H54 (cell line): ENCODE measurements around the gene PRKCZ.
A peak's percentile ranks its signal among the peaks of the same experiment; 100 is the strongest.
"Not testable (repeated sequence)": the region's sequence is repeated elsewhere in the genome, so short reads cannot be mapped to it uniquely, and the experiment has no call there.

ENCODE experiments used
- DNase-seq: peaks from one replicate; pipeline ENCODE4 v3.0.0; 2011; ENCODE audit warnings: low spot score, mixed read lengths; ENCODE audit not compliant: insufficient read length
- FAIRE-seq: peaks from 3 replicates; lab custom pipeline; 2011; peaks lifted over from hg19 to GRCh38; lab: Jason Lieb, UNC
- POLR2A ChIP-seq: IDR thresholded peaks from 2 replicates; pipeline ENCODE4 v1.6.1; 2011; ENCODE audit warnings: low read depth, mild to moderate bottlenecking, low read length

Gene PRKCZ

DNA sequence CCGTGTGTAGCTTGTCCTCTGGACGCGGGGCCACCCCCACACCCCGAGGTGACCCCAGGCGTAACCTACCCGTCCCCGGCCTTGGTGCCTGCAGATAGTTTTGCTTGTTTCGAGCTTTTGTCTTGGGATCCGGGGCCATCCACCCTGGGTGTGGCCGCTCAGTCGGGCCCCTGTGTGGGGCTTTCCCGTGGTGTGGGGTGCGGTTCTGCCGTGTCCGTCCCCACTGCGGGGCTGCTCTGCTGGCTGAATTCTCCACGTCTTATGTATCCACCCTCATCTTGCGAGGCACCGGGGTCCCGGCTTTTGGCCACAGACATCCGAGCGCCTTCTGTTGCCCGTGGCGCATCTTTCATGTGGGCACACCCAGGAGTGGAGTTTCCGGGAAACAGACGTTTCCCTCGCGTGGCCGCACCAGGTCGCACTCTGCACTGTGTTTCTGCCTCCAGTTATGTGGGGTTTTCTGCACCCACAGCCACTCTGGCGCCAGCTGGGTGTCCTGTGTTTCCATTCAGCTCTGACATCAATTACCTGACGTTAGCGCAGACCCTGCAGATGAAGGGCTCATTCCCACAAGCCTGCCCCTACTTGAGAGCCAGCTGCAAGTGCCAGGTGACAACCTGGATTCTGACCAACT lies 64.9 kb downstream of the PRKCZ start:
- no peak for TF ChIP-seq POLR2A
- DNase-seq (no peak), FAIRE-seq (no peak)

DNA sequence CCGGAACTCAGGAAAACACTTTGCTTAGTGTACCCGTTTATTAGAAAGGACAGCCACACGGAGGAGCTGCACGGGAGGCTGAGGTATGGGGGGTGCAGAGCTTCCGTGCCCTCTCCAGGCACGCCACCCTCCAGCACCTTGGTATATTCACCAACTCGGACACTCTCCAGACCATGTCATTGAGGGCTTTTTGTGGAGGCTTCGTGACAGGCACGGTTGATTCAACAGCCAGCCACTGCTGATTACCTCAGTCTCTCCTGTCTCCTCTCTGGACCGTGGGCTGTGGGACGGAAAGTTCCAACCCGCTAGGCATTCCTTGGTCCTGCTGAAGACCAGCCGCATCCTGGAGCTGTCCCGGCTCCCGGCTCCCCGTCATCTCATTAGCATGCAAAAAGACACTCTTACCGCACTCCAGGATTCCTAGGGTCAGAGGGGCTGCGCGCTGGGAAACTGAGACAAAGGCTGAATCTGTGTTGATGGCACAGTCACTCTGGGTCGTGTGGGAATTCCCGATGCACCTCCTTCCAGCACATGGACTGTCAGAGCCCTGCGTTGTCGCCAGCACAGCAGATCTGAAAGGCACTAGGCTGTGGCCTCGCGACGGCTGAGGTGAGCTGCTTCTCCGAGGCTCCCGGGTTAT lies 65.6 kb downstream of the PRKCZ start:
- DNase-seq (no peak), FAIRE-seq (no peak)
- no peak for TF ChIP-seq POLR2A

DNA sequence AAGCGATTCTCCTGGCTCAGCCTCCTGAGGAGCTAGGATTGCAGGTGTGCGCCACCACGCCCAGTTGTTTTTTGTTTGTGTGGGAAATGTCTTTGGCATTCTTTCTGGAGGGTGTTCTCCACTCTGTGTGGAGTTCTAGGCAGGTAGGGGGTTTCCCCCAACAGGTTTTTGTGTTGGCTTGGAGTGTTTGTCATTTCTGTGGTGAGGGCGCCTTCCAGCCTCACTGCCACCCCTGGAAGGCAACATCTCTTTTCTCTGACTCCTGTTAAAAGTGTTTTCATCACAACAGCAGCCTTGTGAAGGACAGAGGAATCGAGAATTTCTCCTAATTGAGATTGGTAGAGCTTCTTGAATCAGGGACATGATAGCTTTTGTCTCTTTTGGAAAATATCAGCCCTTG lies 69.7 kb downstream of the PRKCZ start:
- DNase-seq, result no peak
- no peak for TF ChIP-seq POLR2A
- no peak for FAIRE-seq

DNA sequence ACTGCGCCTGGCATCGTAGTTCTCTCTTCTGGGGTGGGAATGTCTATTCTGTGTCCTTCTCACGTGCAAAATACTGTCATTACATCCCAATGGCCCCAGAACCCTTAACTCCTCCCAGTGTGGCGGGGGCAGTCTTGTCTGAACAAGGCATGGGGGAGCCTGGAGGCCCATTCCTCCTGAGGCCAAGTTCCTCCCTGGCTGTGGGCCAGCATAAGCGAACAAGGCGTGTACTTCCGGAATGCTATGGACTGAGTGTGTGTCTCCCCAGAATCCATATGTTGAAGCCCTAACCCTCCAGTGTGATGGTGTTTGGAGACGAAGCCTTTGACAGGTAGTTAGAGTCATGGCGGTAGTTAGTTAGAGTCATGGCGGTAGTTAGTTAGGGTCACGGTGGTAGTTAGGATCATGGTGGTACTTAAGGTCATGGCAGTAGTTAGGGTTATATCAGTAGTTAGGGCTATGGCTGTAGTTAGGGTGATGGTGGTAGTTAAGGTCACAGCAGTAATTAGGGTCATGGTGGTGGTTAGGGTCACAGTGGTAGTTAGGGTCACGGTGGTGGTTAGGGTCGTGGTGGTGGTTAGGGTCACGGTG lies 71.0 kb downstream of the PRKCZ start:
- TF ChIP-seq POLR2A, result no peak
- FAIRE-seq (no peak), DNase-seq (no peak)

DNA sequence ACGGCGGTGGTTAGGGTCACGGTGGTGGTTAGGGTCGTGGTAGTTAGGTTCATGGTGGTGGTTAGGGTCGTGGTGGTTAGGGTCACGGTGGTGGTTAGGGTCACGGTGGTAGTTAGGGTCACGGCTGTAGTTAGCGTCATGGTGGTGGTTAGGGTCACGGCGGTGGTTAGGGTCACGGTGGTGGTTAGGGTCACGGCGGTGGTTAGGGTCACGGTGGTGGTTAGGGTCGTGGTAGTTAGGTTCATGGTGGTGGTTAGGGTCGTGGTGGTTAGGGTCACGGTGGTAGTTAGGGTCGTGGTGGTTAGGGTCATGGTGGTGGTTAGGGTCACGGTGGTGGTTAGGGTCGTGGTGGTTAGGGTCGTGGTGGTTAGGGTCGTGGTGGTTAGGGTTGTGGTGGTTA lies 71.6 kb downstream of the PRKCZ start:
- FAIRE-seq, result peak; percentile 33
- DNase-seq, result not testable (repeated sequence)

DNA sequence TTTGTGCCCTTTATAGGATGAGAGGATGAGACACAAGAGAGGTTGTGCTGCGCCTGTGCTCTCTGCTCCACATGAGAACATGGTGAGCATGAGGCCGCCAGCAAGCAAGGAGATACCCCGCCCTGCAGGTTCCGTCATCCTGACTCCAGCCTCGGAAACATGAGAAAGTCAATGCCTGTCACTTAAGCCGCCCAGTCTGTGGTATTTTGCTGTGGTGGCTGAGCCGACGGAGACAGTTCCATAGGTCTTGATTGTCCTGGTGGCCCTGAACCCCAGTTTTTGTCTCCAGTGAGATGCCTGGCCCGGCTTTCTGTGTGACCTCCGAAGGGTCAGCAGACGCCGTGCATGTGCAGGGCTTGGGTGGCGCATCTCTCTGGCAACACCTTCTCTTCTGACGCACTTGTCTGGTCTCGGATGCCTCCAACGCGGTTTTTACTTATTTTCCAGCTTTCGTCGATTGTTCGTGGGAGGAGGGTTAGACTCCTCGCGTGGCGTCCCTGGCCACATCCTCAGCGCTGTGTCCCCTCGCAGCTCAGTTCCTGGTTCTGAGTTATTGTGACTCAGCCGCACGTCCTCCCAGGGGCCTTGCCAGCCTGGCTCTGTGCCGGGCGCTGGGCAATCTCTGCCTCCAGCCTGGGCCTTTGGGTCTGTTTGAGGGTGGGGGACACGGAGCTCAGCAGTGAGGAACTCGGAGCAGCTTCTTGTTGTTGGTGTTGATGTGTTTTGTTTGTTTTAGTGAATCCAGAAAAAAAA lies 74.4 kb downstream of the PRKCZ start:
- no peak for FAIRE-seq
- DNase-seq, result no peak

DNA sequence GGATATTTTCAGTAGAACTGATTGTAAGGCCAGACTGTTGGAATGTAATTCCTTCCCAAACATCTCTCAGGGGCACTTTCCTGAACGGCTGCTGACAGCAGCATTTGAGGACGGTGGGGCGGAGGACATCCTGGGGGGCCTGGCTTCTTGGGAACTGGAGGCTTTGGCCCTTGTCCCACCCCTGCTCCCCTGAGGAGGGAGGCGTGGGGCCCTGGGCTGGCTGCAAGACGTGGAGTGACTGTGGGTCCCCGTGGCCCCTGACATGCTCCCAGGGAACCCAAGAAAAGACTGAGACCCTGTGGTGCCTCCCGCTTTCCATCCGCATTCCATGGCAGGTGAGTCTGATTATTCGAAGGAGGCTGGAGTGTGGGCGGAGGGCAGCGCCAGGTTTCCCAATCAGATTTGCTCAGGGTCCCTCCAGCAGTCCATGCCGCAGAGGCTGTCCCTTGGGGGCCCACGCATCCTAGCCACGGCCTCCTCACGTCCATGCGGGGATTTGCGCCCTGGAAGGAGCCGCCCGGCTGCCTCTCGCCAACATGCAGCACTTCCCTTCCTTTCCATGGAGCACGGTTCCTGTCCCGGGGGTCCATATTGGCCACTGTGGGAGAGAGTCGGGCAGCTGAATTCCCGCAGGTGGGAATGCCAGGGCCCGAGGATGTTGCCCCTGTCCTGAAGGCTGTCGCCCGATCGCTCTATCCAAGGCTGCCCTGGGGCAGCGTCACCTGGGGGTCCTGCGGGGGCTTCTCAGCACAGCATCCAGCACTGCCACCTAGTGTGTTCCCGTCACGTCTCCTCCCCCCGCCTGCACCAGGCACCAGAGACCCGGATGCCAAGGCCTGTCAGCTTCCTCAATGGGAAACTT lies 75.4 kb downstream of the PRKCZ start:
- no peak for DNase-seq
- no peak for TF ChIP-seq POLR2A
- no peak for FAIRE-seq

More for the DNA sequence above, 74.4 kb downstream of the PRKCZ start:
- no peak for TF ChIP-seq POLR2A

DNA sequence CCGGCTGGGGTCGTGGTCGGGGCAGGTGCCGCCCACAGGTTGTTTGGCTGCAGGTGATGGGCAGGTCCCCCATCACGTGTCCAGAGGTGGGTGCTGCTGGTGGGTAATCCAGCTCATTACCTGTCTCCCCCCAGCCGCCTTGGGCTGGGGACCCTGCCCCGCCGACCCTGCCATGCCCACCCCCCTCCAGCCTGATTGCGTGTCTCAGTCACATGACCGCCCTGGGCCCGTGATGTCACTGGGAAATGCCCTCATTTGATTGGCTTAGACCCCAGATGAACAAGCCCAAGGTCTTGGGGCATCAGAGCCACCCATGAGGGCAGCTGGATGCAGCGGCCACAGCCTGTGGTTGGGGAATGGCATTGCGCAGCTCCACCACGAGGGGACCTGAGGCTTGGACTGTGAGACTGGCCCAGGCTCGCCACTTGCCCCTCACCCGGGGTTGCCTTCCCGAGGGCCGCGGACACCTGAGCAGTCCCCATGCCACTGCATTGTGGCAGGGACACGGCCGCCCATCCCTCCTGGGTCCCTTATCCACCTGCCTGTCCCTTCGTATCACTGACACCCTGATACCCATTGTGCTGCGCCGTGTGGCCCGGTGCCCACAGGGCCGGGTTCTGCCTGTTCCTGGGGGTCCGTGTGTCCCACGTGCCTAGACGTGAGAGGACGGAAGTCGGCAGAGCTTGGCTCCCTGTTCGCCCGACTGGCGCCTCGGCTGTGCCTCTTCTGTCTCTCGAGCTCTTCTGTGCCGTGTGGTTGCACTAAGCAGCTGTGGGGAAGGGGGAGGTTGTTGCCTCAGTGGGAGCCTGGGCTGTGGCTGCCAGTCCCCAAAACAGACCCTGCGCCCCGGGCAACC lies 76.3 kb downstream of the PRKCZ start:
- DNase-seq (no peak), FAIRE-seq (no peak)
- TF ChIP-seq POLR2A, result no peak

DNA sequence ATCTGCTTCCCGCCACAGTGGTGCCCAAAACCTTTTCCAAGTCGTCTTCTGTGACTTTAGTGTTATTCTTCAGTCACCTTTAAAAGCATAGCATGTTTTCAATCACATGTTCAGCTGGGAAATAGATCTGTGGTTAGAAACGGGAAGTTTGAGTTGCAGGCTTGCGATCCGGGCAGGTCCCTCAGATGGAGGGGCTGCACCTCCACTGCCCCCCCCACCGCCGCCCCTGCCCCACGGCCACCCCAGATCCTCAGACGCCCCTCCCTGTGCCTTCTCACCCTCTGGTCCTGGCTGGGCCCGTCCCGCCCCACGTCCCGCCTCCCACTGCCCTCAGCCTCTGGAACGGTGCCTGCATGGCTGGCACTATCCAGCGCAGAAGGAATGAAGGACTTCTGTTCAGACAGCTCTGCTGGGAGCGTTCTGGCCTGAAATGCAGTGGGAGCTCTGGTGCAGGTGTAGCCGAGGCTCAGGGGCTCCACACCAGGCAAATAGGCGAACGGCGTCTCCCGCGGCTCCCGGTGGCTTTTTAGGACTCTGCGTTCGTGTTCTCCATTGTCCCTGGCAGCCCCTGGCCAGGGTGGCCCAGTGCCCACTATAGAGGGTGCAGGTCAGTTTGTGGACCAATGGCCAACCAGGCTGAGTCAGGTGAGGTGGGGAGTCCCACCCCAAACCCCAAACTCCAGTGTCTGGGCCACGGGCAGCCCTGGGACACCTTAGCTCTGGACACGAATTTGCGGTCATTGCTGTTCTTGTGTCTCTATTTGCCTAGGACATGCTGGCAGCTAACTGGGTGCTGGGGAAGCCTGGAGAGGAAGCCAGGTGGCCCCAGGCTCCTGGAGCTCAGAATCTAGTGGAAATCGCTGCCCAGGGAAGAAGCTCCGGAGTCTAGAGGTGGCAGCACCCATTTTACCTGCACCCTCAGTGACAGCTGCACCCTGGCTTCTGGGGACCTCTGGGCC lies 77.3 kb downstream of the PRKCZ start:
- DNase-seq (no peak), FAIRE-seq (no peak)
- TF ChIP-seq POLR2A, result no peak

DNA sequence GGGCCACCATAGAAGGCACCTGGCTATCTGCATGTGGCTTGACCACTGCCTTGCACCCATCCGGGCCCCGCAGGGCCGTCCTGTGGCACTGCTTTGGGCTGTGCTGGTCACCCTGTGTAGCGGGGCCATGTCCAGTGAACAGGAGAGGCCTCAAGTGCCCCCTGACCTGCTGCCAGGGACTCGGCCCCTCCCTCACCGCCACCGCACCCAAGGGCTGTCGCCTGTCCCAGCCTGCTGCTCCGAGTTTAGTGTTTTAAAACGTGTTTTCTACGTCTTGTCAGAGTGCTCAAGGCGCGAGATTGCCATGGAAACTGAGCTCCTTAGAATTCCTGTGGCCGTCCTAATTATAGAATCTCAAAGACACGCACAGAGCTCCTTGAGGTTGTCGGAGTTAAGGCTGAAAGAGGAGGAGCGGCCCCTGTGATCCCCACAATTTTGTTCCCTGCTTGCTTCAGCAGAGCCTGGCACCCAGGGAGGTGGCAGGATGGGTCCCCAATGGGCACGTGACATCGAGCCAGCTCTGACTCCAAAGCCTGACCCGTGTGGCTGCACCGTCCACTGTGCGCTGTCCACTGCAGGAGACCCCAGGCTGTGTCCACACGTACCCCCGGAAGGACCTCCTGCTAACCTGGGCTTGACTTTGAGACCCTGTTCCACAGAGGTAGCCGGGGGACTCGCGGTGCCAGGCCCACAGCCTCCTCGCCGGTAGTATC lies 78.1 kb downstream of the PRKCZ start:
- DNase-seq, result no peak
- no peak for TF ChIP-seq POLR2A
- no peak for FAIRE-seq
